DOHH2 (cell line): ENCODE measurements around the gene PLEKHH3.

ENCODE experiments used
- EZH2phosphoT487 ChIP-seq: fragments of 200-600 bp; sonication (generic); IDR thresholded peaks from 2 replicates; pipeline ENCODE4 v1.6.1; 2017; ENCODE audit warnings: borderline replicate concordance, mild to moderate bottlenecking, antibody characterized with exemption, low read length, moderate library complexity, mixed read lengths
- TF ChIP-seq, protein P1 (sequence below): fragments of 200-600 bp; sonication (generic); IDR thresholded peaks from one replicate; pipeline ENCODE4 v1.5.1; 2014; ENCODE audit warnings: antibody characterized with exemption, mild to moderate bottlenecking, low read depth, low read length; ENCODE audit not compliant: poor library complexity, severe bottlenecking

DNA sequence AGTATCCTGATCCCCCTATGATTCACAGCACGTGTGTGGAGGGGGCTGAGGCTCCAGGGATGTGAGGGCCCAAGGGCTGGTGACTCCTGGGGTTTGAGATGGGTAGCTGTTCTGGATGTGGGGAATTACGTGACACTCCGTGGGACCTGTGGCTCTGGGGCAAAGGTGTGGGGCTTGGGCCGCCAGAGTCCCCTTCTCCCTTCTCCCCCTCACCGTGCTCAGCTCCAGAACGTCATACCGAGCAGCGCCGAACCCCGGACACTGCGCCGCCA is 7.2 kb downstream of the PLEKHH3 start:
- TF ChIP-seq, protein P1, sequence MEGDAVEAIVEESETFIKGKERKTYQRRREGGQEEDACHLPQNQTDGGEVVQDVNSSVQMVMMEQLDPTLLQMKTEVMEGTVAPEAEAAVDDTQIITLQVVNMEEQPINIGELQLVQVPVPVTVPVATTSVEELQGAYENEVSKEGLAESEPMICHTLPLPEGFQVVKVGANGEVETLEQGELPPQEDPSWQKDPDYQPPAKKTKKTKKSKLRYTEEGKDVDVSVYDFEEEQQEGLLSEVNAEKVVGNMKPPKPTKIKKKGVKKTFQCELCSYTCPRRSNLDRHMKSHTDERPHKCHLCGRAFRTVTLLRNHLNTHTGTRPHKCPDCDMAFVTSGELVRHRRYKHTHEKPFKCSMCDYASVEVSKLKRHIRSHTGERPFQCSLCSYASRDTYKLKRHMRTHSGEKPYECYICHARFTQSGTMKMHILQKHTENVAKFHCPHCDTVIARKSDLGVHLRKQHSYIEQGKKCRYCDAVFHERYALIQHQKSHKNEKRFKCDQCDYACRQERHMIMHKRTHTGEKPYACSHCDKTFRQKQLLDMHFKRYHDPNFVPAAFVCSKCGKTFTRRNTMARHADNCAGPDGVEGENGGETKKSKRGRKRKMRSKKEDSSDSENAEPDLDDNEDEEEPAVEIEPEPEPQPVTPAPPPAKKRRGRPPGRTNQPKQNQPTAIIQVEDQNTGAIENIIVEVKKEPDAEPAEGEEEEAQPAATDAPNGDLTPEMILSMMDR = no peak
- TF ChIP-seq EZH2phosphoT487 = no peak; the same call in 1 of the 2 replicates
